ENCODE data around the gene SLC23A2.
"Not testable (repeated sequence)": the region's sequence is repeated elsewhere in the genome, so short reads cannot be mapped to it uniquely, and the experiment has no call there.

GRCh38 chr20:5004825-5005224, 3.5 kb upstream of the SLC23A2 start:
- TF ChIP-seq TAF1, POLR2A, POLR2AphosphoS5 (IDR thresholded peaks at IDR 0.05; ENCODE audit: low read depth, low read length): not testable (repeated sequence)
